Left renal cortex interstitium (tissue), 4 donors: ENCODE data around the gene ATP1B1. TPM values are rescaled to one million over a fixed set of nuclear protein-coding genes. Genes with fewer than 3 reads are reported as not detected.

Experiments used
- DNase-seq, 4 donors: peaks; one replicate each; pipeline ENCODE4 v3.0.0-alpha.2; 2013; ENCODE audit warnings: low read depth in 4 of 4, low spot score in 2 of 4, missing footprints in 1 of 4
- polyA plus RNA-seq, 4 donors: library from polyadenylated mRNA; unstranded; fragments of 120-200 nt; gene quantifications; one replicate each; pipeline ENCODE4 v1.2.1, GENCODE V29; 2013; ENCODE audit not compliant: insufficient read length in 4 of 4

The ATP1B1 gene
- polyA plus RNA-seq, 4 donors: 422 to 555 (median 490) TPM

DNA sequence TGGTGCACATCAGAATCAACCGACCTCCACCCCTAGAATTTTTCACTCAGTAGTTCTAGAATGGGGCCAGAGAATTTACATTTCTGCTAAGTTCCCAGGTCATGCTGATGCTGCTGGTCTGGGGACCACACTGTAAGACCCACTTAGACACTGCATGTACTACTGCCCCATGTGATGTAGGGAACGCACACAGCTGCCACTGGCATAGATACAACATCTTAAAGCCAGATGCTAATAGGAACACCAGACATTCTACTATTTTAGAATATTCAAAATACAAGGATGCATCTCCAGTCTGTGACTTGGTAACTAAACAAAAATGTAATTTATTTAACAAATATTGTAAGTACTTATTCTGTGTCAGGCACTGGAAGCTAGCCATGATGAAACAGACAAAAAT is 14.1 kb upstream of the ATP1B1 start:
- no peak for DNase-seq

DNA sequence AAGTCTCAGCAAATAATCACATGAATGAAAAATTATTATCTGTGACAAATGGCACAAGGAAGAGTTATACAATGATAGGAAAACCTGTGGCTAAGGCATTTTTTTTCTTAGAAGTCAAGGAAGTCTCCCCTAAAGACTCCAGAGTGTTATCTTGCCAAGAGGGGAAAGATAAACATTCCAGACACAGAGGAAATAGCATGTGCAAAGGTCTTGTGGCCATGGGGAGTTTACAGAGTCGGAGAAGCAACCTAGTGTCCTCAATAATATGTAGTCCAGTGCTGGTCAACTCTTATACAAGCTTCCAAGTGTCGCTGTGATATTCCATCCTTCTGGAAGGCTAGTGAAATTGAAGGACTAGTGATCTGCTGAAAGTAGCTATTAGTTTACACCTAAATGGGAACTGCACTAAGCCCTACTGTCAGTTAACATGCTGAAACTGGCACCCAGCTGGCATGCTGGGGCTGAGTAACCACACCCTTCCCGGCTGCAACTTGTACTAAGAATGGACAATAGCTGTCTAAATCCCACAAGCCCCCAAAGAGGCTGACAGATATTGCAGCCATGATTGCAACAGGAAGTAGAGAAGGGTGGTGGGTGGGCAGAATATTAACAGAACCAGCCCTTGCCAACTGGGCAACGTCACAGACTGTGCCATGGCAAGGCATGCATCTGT is 11.5 kb upstream of the ATP1B1 start:
- DNase-seq: no peak

DNA sequence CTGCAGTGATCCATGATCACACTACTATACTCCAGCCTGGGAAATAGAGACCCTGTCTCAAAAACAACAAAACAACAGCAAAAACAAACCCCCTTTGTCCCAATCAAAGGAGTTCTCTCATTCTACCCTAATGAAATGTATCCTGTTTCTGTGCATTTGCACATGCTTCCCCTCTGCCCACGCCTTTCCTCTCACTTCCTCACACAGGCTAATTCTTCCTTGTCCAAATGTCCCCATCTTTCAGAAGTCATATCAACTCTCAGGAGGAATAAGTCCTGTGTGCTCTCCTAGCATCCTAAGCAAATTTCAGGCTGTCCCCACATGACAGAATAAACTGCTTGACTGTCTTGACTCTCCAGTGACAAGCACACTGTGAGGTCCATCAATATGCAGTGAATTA is 8.1 kb upstream of the ATP1B1 start:
- no peak for DNase-seq

DNA sequence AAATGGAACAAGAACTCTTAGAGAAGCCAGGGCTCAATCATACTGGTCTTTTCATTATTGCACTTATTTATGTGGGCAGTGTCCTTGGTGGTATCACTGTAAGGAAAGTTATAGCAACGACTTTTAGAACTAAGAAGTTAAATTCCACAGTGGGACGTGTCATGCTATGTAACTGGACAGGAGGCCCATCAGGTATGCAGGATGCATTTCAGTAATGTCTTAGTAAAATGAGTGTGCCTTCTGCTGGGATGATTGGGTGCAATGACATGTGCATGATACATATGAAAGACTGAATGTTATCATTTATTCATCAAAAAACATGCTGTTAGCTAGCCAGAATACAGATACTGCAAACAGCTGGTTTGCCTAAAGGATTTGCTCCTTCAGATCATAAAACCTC is 6.9 kb upstream of the ATP1B1 start:
- DNase-seq: no peak

- no peak for DNase-seq
Observed at GRCh38 chr1:169100208-169100607, 6.3 kb upstream of the ATP1B1 start.

GRCh38 chr1:169100651-169101088 is 5.8 kb upstream of the ATP1B1 start:
- DNase-seq: no peak

DNA sequence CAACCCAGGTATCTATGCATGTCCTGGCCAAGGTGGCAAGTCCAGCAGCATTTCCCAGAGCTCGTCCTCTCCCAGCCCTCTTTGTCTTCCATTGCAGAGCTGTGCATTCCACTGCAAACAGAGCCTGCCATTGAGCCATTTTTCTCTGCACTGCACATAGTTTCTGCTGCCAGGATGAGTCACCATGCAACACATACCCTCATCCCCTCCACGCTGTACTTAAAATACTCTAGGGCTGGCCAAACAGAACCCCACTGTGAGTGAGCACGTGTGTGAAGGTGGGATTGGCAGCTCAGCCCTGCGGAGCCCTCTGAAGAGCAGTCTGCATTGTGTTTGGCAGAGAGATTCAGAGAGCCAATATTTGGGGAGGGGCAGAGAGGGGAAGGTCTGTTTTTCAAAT is 3.9 kb upstream of the ATP1B1 start:
- DNase-seq: no peak

GRCh38 chr1:169103002-169103401 is 3.5 kb upstream of the ATP1B1 start:
- DNase-seq: no peak

GRCh38 chr1:169103480-169103893 is 3.0 kb upstream of the ATP1B1 start:
- peak in 1 of 4 donors; percentile 69 for DNase-seq

GRCh38 chr1:169105087-169105433 is 1.4 kb upstream of the ATP1B1 start:
- DNase-seq: no peak

DNA sequence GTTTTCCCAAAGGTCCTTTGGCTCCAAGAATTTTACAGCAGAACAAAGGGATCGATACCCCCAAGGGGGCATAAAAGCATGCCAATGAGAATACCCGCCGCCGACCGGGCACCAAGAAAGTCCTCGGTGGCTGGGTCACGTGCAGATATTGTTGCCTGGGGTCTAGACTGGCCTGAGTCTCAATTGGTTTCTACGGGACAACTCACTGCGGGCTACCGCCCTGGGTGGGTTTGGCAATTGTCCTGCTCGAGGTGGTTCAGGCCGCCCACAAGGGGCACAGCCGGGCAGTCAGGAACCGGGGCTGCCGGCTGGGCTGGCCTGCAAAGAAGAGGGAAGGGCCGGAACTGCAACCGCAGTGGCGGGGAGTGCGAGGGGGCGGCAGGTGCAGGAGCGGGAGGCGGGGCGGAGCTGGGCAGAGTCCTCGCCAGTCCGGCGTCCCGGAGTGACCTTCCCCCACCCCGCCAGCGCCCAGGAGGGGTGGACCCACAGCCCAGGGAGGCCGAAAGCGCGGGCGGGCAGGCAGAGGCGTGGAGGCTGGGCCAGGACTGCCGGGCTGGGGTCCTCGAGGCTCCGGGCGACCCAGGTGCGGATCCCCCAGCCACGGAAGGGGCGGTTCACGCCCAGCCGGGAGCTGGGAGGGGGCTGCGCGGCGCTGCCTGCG is 926 bp upstream of the ATP1B1 start:
- peak in 1 of 4 donors; percentile 62 for DNase-seq

DNA sequence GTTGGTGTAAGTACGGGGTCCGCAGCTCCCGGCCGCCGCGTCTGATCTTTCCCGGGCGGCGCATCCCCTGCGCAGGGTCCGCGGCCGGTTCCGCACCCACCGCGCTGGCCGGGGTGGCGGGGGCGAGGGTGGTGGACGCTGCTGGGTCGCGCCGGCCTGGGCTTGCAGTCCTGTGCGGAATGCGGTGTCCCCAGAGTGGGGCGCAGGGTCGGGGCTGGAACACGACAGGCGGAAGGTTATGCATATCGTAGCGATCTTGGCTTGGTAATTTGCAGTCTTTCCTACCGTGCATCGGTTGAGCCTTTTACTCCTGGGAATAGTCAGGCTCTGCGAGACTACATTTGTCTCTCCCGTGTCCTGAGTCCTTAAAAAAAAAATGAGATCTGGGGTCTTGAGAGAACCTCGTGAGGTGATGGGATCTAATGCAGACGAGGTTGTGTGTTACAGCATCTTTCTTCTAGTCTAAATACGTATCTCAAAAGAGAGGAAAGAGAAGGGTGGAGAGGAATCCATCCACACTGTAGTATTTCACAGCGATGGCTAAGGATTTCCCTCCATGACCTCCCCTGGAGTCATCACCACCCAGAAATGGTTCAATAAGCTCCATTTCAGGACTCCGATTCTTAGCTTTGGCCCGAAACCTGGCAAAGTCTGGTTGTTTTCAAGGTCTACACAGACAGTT is 572 bp downstream of the ATP1B1 start:
- no peak for DNase-seq

GRCh38 chr1:169107603-169108208 is 1.2 kb downstream of the ATP1B1 start:
- no peak for DNase-seq

DNA sequence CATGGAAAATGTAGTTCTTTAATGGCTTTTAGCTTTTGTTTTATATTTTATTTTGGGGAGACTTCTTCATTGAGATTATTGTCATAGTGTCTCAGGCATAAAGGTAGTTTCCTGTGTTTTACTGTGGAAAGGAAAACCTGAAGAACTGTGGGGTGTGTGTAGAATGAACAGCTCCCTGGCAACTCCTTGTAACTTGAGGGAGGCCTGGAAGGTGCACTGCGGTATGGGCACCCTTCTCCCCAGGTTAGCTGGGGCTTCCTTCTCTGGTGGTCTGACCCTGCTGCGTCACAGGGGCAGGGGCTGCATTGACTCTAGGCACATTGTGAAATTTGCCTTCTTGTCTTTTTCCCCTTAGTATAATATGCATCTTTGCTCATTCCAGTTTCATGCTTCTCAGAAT is 1.7 kb downstream of the ATP1B1 start:
- no peak for DNase-seq

DNA sequence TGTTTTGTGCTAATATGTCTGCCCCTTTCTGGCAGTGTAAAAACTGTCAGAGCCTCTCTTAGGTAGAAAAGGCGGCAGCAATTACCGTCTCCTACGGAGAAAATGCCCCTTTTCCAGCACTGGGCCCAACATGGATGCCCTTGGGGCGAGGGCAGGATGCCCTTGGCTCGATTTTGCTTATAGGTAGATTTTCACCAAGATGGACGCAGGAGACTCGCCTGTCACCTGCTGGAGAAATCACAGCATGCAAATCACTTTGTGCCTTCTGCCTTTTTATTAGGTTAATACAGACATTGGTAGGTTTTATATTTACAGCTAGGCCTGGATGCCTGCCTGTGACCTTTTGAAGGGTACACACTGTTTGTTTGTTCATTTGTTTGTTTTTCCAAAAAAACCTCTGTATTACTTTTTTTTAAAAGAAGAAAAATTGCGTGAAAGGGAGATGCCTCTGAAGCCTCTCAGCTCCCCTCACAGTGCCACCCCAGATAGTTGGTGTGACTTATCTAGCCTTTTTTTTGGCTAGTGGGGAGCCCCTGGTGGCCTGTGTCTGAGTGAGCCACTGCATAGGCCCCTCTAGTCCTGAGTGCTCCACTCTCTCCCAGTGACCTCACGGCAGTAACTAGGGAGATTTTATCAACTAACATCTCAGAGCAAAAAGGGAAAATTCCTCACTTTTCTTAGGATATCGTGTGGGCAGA is 2.5 kb downstream of the ATP1B1 start:
- no peak for DNase-seq

GRCh38 chr1:169109561-169110134 is 3.2 kb downstream of the ATP1B1 start:
- DNase-seq: no peak

DNA sequence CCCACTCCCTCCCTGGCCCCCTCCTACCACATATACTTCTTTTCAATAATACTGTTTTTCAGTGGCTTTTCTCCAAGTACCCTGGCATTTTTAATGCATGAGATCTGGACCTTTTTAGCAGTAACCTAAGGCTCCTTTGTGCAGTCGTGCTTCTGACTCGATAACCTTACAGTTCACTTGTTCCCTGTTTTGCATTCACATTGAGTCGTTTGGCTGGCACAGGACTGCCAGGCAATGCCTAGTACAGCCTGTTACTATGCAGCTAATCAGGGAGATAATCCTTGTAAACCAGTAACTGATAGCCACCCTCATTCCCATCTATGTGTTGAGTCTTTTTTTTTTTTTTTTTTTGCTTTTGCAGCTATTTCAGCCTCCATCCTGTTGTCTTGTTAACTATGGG is 3.7 kb downstream of the ATP1B1 start:
- DNase-seq: no peak

GRCh38 chr1:169110689-169111447 is 4.4 kb downstream of the ATP1B1 start:
- DNase-seq: no peak

DNA sequence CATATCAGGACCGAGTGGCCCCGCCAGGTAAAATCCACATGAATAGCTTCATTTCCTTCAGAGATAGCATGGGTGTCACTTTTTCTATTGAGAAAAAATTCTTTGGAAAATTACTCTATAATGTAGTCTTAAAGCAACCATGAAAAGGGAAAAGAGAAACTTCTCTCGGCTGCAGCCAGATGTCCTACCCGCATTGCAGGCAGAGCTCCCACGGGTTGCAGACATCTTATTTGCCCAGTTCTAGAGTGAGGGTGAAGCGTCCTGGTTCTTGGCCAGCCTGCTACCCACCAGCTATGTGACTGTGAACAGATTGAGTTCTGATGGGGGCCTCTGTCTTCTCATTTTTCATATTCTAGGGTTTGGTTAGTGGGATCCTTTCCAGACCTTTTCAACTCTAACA is 5.0 kb downstream of the ATP1B1 start:
- DNase-seq: no peak

DNA sequence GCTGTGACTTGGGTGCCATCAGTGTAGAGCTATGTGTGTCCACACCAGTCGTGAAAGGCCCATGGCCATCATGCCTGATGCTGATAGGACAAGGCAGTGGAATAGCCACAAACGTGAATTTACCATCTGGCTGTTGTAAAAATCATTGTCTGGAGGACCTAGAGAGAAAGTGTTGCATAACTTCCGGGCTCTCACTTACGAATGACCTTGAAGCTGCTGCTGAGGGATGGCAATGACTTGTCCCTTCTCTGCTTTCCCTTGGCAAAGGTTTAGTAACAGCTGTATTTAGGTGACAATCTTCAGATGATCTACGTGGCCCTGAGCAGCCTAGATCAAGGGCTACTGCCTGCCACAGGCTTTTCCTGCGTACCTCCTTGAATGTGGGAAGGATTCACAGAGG is 5.8 kb downstream of the ATP1B1 start:
- no peak for DNase-seq
